Fibroblast of the aortic adventitia (primary cell): ENCODE results near the gene SNX7. TPM values are rescaled to one million over a fixed set of nuclear protein-coding genes. Genes with fewer than 3 reads are reported as not detected.

Source experiments
- DNase-seq: peaks from one replicate; pipeline ENCODE4 v3.0.0-alpha.2; 2010; ENCODE audit warnings: low read depth
- H3K4me3 ChIP-seq: 2 replicates; pipeline ENCODE4 v1.5.1; 2011; ENCODE audit warnings: low read depth, mild to moderate bottlenecking, control low read depth, low read length, moderate library complexity
- total RNA-seq: library from RNA; depleted of rRNA; stranded (reverse); fragments of >200 nt; gene quantifications from 2 replicates; pipeline ENCODE4 v1.2.3, GENCODE V29; 2012; ENCODE audit warnings: low replicate concordance
- TF ChIP-seq, protein P1 (sequence below): IDR thresholded peaks from 2 replicates; pipeline ENCODE4 v1.5.1; 2011; ENCODE audit warnings: mild to moderate bottlenecking, low read length, control low read depth, inconsistent platforms; ENCODE audit not compliant: insufficient read depth

Gene SNX7
- total RNA-seq, 1 donor: 83.0 TPM

DNA sequence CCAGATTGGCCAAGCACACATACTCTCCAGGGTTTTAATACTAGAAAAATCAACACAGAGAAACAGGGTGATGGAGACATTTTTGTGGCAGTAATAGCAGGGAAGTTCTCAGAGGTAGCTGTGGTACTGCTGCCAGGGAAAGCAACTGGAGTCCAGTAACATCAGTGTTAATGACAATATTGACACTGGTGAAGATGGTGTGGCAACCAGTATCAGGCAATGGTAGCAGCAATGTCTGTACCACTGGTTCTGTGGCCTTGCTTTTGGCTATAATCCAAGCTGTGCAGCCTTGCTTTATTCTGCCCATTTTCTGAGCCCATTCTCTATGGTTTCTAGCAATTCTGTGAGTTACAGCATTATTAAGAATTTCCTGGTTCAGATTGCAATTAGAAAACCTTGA is 1.6 kb upstream of the SNX7 start:
- no peak for DNase-seq
- TF ChIP-seq, protein P1, sequence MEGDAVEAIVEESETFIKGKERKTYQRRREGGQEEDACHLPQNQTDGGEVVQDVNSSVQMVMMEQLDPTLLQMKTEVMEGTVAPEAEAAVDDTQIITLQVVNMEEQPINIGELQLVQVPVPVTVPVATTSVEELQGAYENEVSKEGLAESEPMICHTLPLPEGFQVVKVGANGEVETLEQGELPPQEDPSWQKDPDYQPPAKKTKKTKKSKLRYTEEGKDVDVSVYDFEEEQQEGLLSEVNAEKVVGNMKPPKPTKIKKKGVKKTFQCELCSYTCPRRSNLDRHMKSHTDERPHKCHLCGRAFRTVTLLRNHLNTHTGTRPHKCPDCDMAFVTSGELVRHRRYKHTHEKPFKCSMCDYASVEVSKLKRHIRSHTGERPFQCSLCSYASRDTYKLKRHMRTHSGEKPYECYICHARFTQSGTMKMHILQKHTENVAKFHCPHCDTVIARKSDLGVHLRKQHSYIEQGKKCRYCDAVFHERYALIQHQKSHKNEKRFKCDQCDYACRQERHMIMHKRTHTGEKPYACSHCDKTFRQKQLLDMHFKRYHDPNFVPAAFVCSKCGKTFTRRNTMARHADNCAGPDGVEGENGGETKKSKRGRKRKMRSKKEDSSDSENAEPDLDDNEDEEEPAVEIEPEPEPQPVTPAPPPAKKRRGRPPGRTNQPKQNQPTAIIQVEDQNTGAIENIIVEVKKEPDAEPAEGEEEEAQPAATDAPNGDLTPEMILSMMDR: no peak
- H3K4me3 ChIP-seq: no peak overlapping the region

DNA sequence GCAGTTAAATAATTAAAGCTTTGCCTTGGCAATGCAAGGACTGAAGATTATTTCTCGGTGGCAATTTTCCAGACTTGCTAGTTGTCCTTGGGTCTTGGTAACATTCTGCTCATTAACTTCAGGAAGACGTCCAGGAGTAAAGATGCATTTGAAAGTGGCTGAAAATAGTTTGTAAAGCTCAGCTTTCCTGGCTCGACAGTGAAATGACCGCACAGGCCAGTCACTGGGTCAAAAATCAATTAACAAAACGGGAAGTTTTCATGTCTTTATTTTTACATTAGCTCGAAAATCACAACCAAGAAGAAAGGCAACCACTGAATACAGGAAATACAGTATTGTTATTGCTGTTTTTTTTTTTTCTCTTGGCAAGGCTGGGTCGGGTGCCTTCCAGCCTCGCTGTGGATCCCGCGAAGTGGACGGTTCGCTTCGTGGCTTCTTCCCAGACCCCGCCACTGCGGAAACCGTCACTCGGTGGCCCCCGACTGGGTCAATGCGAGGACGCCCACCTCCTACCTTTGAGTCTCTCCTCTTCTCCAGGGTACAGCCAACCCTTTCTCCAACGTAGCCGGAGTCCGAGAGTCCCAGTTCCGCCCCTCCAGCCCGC is 479 bp upstream of the SNX7 start:
- DNase-seq: peak; percentile 38
- TF ChIP-seq, protein P1: no peak
- peak overlapping the region; percentile 87 for H3K4me3 ChIP-seq

DNA sequence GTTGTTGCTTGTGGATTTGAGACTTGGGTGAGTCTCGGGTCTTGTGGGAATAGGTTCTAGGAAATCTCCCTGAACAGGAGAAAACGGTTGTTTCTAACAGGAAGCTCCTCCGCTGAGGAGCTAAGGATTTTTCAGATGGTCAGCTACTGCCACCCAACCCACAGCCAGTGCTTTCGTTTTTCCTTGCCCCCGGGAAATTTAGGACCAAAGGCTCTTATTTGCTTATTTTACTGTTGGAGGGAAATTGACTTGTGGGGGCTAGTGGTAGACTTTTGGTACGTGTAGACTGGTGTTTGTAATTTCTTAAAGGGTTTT is 792 bp downstream of the SNX7 start:
- TF ChIP-seq, protein P1: no peak

DNA sequence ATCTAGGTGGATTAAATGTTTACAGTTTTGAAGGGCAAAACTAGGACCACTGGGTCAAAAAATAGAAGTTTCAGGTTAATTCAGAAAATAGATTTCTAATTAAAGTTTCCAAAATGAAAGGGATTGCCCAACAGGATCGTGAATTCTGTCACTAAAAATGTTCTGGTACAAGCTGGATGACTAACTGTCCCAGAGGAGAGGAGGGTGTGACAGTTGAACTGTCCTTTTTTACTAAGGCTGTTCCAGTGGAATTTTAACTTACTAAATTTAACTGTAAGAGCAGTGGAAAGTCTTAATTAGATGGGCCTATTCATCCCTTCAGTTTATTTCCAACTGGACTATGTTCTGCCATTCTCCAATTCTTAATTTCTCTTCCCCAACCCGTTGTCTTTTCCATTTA is 7.2 kb downstream of the SNX7 start:
- no peak overlapping the region for H3K4me3 ChIP-seq
- DNase-seq: no peak
- TF ChIP-seq, protein P1: no peak

More for the DNA sequence above, 792 bp downstream of the SNX7 start:
- peak overlapping the region; percentile 87 for H3K4me3 ChIP-seq
- DNase-seq: peak; percentile 67

DNA sequence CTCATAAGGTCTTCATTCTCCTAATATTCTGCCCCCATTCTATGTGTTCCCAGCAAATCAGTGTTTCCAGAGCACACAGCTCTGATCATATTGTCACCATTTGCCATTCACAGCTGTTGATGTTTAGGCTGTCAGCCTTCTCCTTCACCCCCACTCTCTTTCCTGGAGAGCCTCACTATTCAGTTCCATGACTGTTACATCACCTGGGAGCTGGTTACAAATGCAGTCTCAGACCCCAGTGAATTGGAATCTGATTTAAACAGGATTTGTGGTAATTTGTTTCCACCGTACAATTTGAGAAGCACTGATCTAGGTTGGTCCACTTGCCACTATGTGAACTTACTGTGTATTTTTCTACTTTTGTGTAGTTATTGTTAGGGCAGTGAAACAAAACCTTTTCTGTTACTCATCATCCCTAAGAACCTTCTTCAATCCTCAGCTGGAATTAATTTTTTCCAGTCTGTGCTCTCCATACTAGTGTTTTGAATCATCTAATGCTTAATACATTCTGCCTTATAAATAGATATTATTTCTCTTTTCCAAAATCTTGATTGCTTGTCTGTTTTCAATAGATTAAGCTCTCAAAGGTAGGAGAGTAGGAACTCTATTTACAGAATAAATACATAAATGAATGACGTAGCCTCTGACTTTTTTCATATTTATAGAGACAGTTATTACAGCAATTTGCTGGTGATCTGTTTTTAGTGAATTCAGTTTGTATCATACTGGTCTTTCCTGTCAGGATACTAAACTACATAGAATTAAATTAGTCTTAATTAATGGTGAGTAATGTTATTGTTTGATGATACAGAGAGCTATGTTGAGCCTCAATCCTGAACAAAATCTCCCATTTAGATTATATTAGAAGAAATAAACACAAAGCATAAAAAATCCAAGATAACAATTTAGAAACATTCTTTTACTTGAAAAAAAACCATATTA is 8.1 kb downstream of the SNX7 start:
- no peak overlapping the region for H3K4me3 ChIP-seq
- DNase-seq: peak; percentile 58
- TF ChIP-seq, protein P1: no peak

DNA sequence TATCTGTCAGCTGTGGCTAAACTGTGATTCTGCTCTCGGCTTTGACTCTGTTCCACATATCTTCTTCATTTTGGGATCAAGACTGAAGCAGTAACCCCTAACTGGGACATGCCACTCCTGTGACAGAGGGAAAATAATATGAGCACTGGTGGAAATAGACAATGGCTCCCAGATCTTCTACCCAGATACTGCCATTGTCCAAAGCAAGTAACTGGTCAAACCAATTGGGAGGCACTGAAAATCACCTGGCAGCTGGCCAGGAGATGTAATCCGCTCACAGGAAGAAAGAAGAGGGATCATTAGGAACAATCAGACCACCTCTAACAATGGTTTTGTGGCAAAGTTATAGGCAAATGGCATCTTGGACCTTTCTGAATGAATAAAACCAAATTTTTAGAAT is 10.7 kb downstream of the SNX7 start:
- no peak for DNase-seq
- no peak overlapping the region for H3K4me3 ChIP-seq
- TF ChIP-seq, protein P1: no peak
